K562 (cell line): Measurements from ENCODE around the gene PDIA4. TPM values are rescaled to one million over a fixed set of nuclear protein-coding genes. Genes with fewer than 3 reads are reported as not detected.

Experiments used
- ADNP ChIP-seq: fragments of 200-800 bp; sonication (Bioruptor generic); IDR thresholded peaks from 2 replicates; pipeline ENCODE4 v1.6.1; 2016; ENCODE audit warnings: missing genetic modification characterization, missing compliant biosample characterization
- ATF4 ChIP-seq: fragments of 450-650 bp; formaldehyde crosslinking; IDR thresholded peaks from 2 replicates; pipeline ENCODE4 v1.4.0; 2022; ENCODE audit warnings: mild to moderate bottlenecking, moderate library complexity
- BACH1 ChIP-seq: fragments of 200-800 bp; sonication (Bioruptor generic); IDR thresholded peaks from 2 replicates; pipeline ENCODE4 v1.6.1; 2016; ENCODE audit warnings: missing genetic modification characterization, missing compliant biosample characterization
- BCLAF1 ChIP-seq, 2 experiments: fragments of 450-650 bp in 1 of 2; IDR thresholded peaks; 2 replicates each; pipeline ENCODE4 v1.6.1; 2011 to 2017; ENCODE audit warnings: low read depth in 2 of 2, antibody characterized with exemption in 1 of 2, borderline replicate concordance in 1 of 2, low read length in 1 of 2, mild to moderate bottlenecking in 1 of 2, mixed read lengths in 1 of 2; ENCODE audit not compliant: control insufficient read depth in 1 of 2
- BRF2 ChIP-seq: IDR thresholded peaks from 3 replicates; pipeline ENCODE4 v1.6.1; 2011; ENCODE audit warnings: borderline replicate concordance, mild to moderate bottlenecking; ENCODE audit not compliant: insufficient read length, insufficient read depth
- CBX3 ChIP-seq, 2 experiments: IDR thresholded peaks; 1 replicate in 1 of 2; 2 replicates in 1 of 2; pipeline ENCODE4 v1.6.1; 2012; ENCODE audit warnings: inconsistent platforms in 2 of 2, low read length in 2 of 2, borderline replicate concordance in 1 of 2, control low read depth in 1 of 2
- CHD1 ChIP-seq: fragments of 200-600 bp; sonication (generic); IDR thresholded peaks from one replicate; pipeline ENCODE4 v1.6.1; 2012; ENCODE audit warnings: mild to moderate bottlenecking, moderate library complexity, low read length, inconsistent platforms
- CLOCK ChIP-seq: fragments of 250-450 bp; sonication (Bioruptor Pico); IDR thresholded peaks from 2 replicates; pipeline ENCODE4 v1.4.0; 2020; ENCODE audit warnings: mild to moderate bottlenecking, moderate library complexity, borderline replicate concordance
- ESRRB ChIP-seq: fragments of 250-450 bp; sonication (Bioruptor Pico); IDR thresholded peaks from 2 replicates; pipeline ENCODE4 v1.5.0; 2020; ENCODE audit warnings: mild to moderate bottlenecking, moderate library complexity, borderline replicate concordance
- ETV1 ChIP-seq: fragments of 450-650 bp; conservative IDR thresholded peaks from 2 replicates; pipeline ENCODE4 v1.6.1; 2016; ENCODE audit warnings: missing genetic modification characterization, control low read depth, low read depth, missing compliant biosample characterization
- FOXP1 ChIP-seq: sonication (generic); formaldehyde crosslinking; IDR thresholded peaks from 2 replicates; pipeline ENCODE4 v1.8.0; 2022; ENCODE audit warnings: mild to moderate bottlenecking, missing genetic modification reagents
- HMG20B ChIP-seq: fragments of 250-450 bp; sonication (Bioruptor Pico); IDR thresholded peaks from 2 replicates; pipeline ENCODE4 v1.5.0; 2021; ENCODE audit warnings: mild to moderate bottlenecking
- KDM2B ChIP-seq: fragments of 250-450 bp; sonication (Bioruptor Pico); IDR thresholded peaks from 2 replicates; pipeline ENCODE4 v1.8.0; 2021; ENCODE audit warnings: mild to moderate bottlenecking, moderate library complexity
- MTA2 ChIP-seq: fragments of 450-650 bp; IDR thresholded peaks from 2 replicates; pipeline ENCODE4 v1.6.1; 2016; ENCODE audit warnings: low read depth
- PCBP2 ChIP-seq: fragments of 200-400 bp; formaldehyde crosslinking; IDR thresholded peaks from 2 replicates; pipeline ENCODE4 v1.6.1; 2018; ENCODE audit warnings: low read length, low read depth, mild to moderate bottlenecking, moderate library complexity; ENCODE audit not compliant: poor library complexity, severe bottlenecking
- TFE3 ChIP-seq: fragments of 450-650 bp; formaldehyde crosslinking; IDR thresholded peaks from 2 replicates; pipeline ENCODE4 v1.4.0; 2020; ENCODE audit warnings: mild to moderate bottlenecking, mixed read lengths
- ZFPM2 ChIP-seq: fragments of 250-450 bp; sonication (Bioruptor Pico); IDR thresholded peaks from 2 replicates; pipeline ENCODE4 v1.5.1; 2022; ENCODE audit warnings: mild to moderate bottlenecking
- ZNF146 ChIP-seq: IDR thresholded peaks from one replicate; pipeline ENCODE4 v1.6.1; 2018; ENCODE audit warnings: missing compliant biosample characterization; ENCODE audit not compliant: unreplicated experiment
- polyA plus RNA-seq, 8 experiments: library from polyadenylated mRNA; depleted of rRNA in 4 of 8; stranded (reverse) in 5 of 8; unstranded in 3 of 8; fragments of >200 nt; fragmentation: Nextera tagmentation in 2 of 8; fragmentation: Illumina TruSeq in 1 of 8; extraction: Ambion mirVana in 2 of 8; extraction: Trizol in 1 of 8; gene quantifications; 2 replicates each; pipeline versions ENCODE4 v1.2.1 to v1.2.3, GENCODE V29; 2011 to 2014; ENCODE audit warnings: inconsistent platforms in 1 of 8, missing spikeins in 1 of 8
- total RNA-seq, 7 experiments: library from RNA; depleted of rRNA in 6 of 7; stranded (reverse); fragments of >200 nt in 6 of 7; fragmentation: Illumina TruSeq in 2 of 7; extraction: Trizol in 2 of 7; gene quantifications; 2 replicates each; pipeline versions ENCODE4 v1.2.1 to v1.2.3, GENCODE V29; 2011 to 2021; ENCODE audit warnings: low replicate concordance in 1 of 7

The PDIA4 gene
- total and polyA plus RNA-seq, 9 of the 15 experiments (the other 6 are each of a cell fraction or from before 2014, with no cell fraction given): 9.1 to 175 (median 146) TPM

GRCh38 chr7:148962440-148962822 lies 65.9 kb downstream of the PDIA4 start (continued):
- TF ChIP-seq TFE3 (CRISPR knock-in tag) (no peak), ETV1 (tag) (peak; percentile 3; the same call in 1 of the 2 replicates), ATF4 (no peak), BACH1 (tag) (0 out of 2 replicates have a peak, but pooled peaks have one; percentile 11), FOXP1 (CRISPR knock-in tag) (0 out of 2 replicates have a peak, but pooled peaks have one; percentile 34), CLOCK (CRISPR knock-in tag) (no peak), ZNF146 (CRISPR knock-in tag) (no peak), PCBP2 (no peak), ZFPM2 (CRISPR knock-in tag) (no peak), HMG20B (CRISPR knock-in tag) (no peak), CBX3 (IDR thresholded peaks at IDR 0.05; ENCODE audit: borderline replicate concordance in 1 of 2, low read length in 2 of 2) (no peak), KDM2B (CRISPR knock-in tag) (0 out of 2 replicates have a peak, but pooled peaks have one; percentile 40), MTA2 (no peak), BRF2 (no peak), ADNP (tag) (no peak), ESRRB (CRISPR knock-in tag) (no peak), BCLAF1 (IDR thresholded peaks at IDR 0.05; ENCODE audit: borderline replicate concordance in 1 of 2, control insufficient read depth in 1 of 2, low read depth in 2 of 2, low read length in 1 of 2) (0 out of 4 replicates have a peak, but pooled peaks of 1 of the 2 experiments have one; percentile 50), CHD1 (no peak)
